Lower leg skin (tissue), 3 donors: Measurements from ENCODE around the gene RPS29.

Source experiments
- CTCF ChIP-seq, 3 donors: fragments of 450-650 bp; IDR thresholded peaks; one replicate each; pipeline ENCODE4 v1.5.1; 2016; ENCODE audit warnings: antibody characterized with exemption in 3 of 3, mild to moderate bottlenecking in 3 of 3, moderate library complexity in 2 of 3
- POLR2A ChIP-seq, 2 donors: fragments of 450-650 bp; IDR thresholded peaks; one replicate each; pipeline ENCODE4 v1.6.1; 2016 to 2017; ENCODE audit warnings: antibody characterized with exemption in 2 of 2, mild to moderate bottlenecking in 1 of 2, moderate library complexity in 1 of 2

- TF ChIP-seq CTCF (IDR thresholded peaks at IDR 0.05): no peak
- TF ChIP-seq POLR2A (IDR thresholded peaks at IDR 0.05): no peak
These were observed 35.9 kb upstream of the RPS29 start for GRCh38 chr14:49622022-49622607.
